Right lobe of liver (tissue), 4 donors: ENCODE data around the gene IFRD2.

Source experiments
- CTCF ChIP-seq, 4 donors: fragments of 200-600 bp in 3 of 4; fragments of 450-650 bp in 1 of 4; IDR thresholded peaks; one replicate each; pipeline versions ENCODE4 v1.5.1 to v1.8.0; 2016 to 2022; ENCODE audit warnings: antibody characterized with exemption in 4 of 4, mild to moderate bottlenecking in 2 of 4
- POLR2A ChIP-seq: fragments of 450-650 bp; IDR thresholded peaks from one replicate; pipeline ENCODE4 v1.6.1; 2017; ENCODE audit warnings: antibody characterized with exemption, mild to moderate bottlenecking
- donor health status: DM: no; HTN: no; CAD: no.
- donor health status: DM: no; HTN: no; CAD: no.
- donor health status: DM: no; HTN: yes; CAD: no.

- TF ChIP-seq POLR2A: no peak
- no peak for TF ChIP-seq CTCF (IDR thresholded peaks at IDR 0.05)
Observed at GRCh38 chr3:50318163-50318562, 25.9 kb upstream of the IFRD2 start.
